ENCODE measurements around the gene APOBEC3B. TPM values are rescaled to one million over a fixed set of nuclear protein-coding genes. Genes with fewer than 3 reads are reported as not detected.
A peak's percentile ranks its signal among the peaks of the same experiment; 100 is the strongest.

The APOBEC3B gene
- total and polyA plus RNA-seq, 2 of the 8 experiments (the other 6 are each of a cell fraction or from before 2014, with no cell fraction given), result 14.2 to 74.9 TPM

DNA sequence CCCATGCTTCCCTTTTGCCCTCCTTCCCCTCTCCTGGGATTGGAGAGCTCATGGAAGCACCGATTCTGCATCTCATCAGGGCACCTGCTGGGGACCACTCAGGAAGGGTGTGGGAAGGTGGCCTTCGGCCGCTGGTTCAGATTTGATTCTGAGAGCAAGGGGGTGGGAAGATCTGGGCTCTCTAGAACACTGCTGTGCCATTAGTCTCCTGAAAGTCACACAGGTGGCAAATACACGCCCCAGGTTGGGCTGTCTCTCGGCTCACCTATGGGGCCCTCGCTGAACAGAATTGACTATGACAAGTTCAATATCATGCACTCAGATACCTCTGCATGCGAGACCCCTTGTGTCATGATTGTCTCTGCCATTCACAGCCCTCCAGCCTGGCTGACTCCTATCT, 37.5 kb upstream of the APOBEC3B start:
- FAIRE-seq, result no peak
- H3K4me3 ChIP-seq (ENCODE audit: extremely low read depth in 1 of 4, insufficient read depth in 2 of 4, low read depth in 3 of 4, low read length in 4 of 4), result no peak overlapping the region
- H3K79me1 ChIP-seq (ENCODE audit: low read depth, low read length), result no peaks in the 10 kb centered on the region
- peaks cover 0 to 5% (median 0%) of the 10 kb centered on the region in 4 experiments; a peak in 2 of 7 replicates for H3K27me3 ChIP-seq (replicated peaks in 1 of 4; ENCODE audit: control insufficient read depth in 3 of 4, extremely low read depth in 1 of 4, insufficient read depth in 3 of 4, low read length in 3 of 4)
- H3K27ac ChIP-seq (ENCODE audit: low read depth, low read length), result no peak overlapping the region
- H3K23ac ChIP-seq (ENCODE audit: insufficient read length), result no peak overlapping the region
- H4K8ac ChIP-seq (ENCODE audit: extremely low read depth, insufficient read depth, low read length), result no peak overlapping the region; the same call in 1 of the 2 replicates
- 0 out of 2 replicates have a peak overlapping the region, but pooled peaks have one; percentile 61 for H2BK15ac ChIP-seq (ENCODE audit: low read length)
- no peak overlapping the region for H2AFZ ChIP-seq (ENCODE audit: low read length)
- H3K9ac ChIP-seq (replicated peaks in 1 of 4; ENCODE audit: extremely low read depth in 1 of 4, low read depth in 3 of 4, low read length in 3 of 4), result no peak overlapping the region
- no peak for DNase-seq (ENCODE audit: low read depth in 1 of 2, low spot score in 2 of 2)
- no peaks in the 10 kb centered on the region for H4K20me1 ChIP-seq (replicated peaks in 1 of 2; ENCODE audit: control insufficient read depth in 1 of 2, insufficient read depth in 2 of 2, low read length in 2 of 2)
- no peak overlapping the region for H4K91ac ChIP-seq (replicated peaks; ENCODE audit: insufficient read length, low read length)
- H3K9me3 ChIP-seq (ENCODE audit: insufficient read depth in 2 of 2, low read depth in 1 of 2, low read length in 1 of 2), result no peaks in the 10 kb centered on the region
- H2BK5ac ChIP-seq (ENCODE audit: low read depth, low read length), result no peak overlapping the region
- peaks cover 0 to 3% (median 0%) of the 10 kb centered on the region in 4 experiments; a peak in 4 of 7 replicates for H3K4me1 ChIP-seq (replicated peaks in 1 of 4; ENCODE audit: control insufficient read depth in 3 of 4, insufficient read depth in 4 of 4, low read length in 3 of 4)
- H3K4me2 ChIP-seq (ENCODE audit: insufficient read depth in 1 of 2, low read depth in 2 of 2, low read length in 2 of 2), result no peak overlapping the region
- H3K4ac ChIP-seq (replicated peaks; ENCODE audit: insufficient read length, low read depth, low read length), result no peak overlapping the region
- H3K18ac ChIP-seq (ENCODE audit: extremely low read depth, low read length), result no peak overlapping the region
- no peaks in the 10 kb centered on the region for H3K23me2 ChIP-seq (ENCODE audit: low read depth, low read length)
- no peak overlapping the region for H3K56ac ChIP-seq (replicated peaks; ENCODE audit: insufficient read length, low read depth, low read length)
- H2BK12ac ChIP-seq (ENCODE audit: low read depth, low read length), result 0 out of 2 replicates have a peak overlapping the region, but pooled peaks have one; percentile 33
- TF ChIP-seq BCL11A (IDR thresholded peaks at IDR 0.05; ENCODE audit: low read depth in 2 of 2, low read length in 2 of 2), result no peak
- no peak for TF ChIP-seq NRF1 (IDR thresholded peaks at IDR 0.05; ENCODE audit: low read depth, low read length)
- TF ChIP-seq KDM5A (IDR thresholded peaks at IDR 0.05; ENCODE audit: low read length), result no peak
- H3K79me2 ChIP-seq (ENCODE audit: control insufficient read depth in 1 of 2, insufficient read depth in 2 of 2, low read length in 2 of 2), result no peaks in the 10 kb centered on the region
- H2AK5ac ChIP-seq (ENCODE audit: low read depth, low read length), result no peak overlapping the region
- H3K14ac ChIP-seq (ENCODE audit: insufficient read length), result no peak overlapping the region
- H2BK120ac ChIP-seq (replicated peaks; ENCODE audit: low read depth, low read length), result no peak overlapping the region
- H4K5ac ChIP-seq (ENCODE audit: insufficient read length, low read depth, low read length), result no peak overlapping the region
- H2BK20ac ChIP-seq (ENCODE audit: low read length), result no peak overlapping the region
- POLR2A ChIA-PET (ENCODE audit: partially characterized antibody), result interaction anchor here (0.7 to 2.1 kb wide), 2 partner anchors 8 to 173 kb away, joined by 3 to 6 read pairs; no protein-coding TSS in a partner anchor
- CTCF ChIA-PET (ENCODE audit: partially characterized antibody), result interaction anchor here (0.6 to 1.5 kb wide), 3 partner anchors 26 to 179 kb away, joined by 3 read pairs; no protein-coding TSS in a partner anchor
- WGBS, 2 experiments (ENCODE audit: extremely low coverage in 1 of 2, insufficient coverage in 1 of 2, insufficient read length in 1 of 2, insufficient replicate concordance in 2 of 2, low coverage in 1 of 2, low lambda C conversion rate in 2 of 2, missing lambda C conversion rate in 1 of 2), result 81% methylated on average over 7 of the region's 7 CpGs; no CpG with 5 or more reads in 1 of the 2 experiments
- H3K36me3 ChIP-seq (ENCODE audit: control insufficient read depth in 2 of 4, insufficient read depth in 4 of 4, low read length in 3 of 4), result no peaks in the 10 kb centered on the region
